ENCODE measurements around the gene MYO5C. TPM values are rescaled to one million over a fixed set of nuclear protein-coding genes. Genes with fewer than 3 reads are reported as not detected.
A peak's percentile ranks its signal among the peaks of the same experiment; 100 is the strongest.

Gene MYO5C
- total and polyA plus RNA-seq, 3 donors from 2014 or later, result 9.3 to 47.6 (median 40.0) TPM

DNA sequence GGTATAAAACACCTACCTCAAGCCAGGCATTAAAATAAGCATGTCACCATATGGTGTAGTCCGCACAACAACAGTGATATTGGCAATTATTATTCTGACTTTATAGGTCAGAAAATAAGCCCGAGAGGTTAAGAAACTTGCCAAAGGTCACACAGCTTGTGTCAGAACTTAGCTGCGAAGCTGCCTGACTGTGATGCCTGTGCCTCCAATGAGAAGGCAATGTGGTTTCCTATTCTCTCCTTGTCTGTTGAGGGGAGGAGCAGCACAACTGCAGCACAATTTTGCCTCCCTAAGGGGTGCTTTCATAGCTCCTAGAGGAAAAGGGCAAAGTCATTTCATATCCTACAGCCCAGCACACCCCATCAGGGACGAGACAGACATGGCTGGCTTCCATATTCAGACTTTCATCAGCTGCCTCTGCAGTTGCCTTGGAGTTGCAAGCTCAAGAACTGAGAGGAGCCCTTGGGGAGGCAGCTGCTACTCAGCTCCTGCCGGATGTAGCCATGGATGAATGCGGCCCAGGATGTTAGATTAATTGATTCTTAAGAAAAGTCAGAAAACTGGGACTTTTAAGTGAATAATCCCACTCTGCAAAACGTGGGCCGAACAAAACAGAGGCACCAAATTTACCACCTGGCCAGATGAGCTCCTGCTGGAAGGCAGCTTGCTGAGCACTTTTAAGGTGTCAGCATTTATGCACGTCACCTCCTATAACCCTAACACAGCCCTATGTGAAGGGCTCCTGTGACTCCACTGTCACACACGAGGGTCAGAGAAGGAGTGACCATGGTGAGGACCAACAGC is 38.5 kb downstream of the MYO5C start:
- WGBS, 2 donors, result 75% methylated on average over 8 to 10 of the region's 10 CpGs

DNA sequence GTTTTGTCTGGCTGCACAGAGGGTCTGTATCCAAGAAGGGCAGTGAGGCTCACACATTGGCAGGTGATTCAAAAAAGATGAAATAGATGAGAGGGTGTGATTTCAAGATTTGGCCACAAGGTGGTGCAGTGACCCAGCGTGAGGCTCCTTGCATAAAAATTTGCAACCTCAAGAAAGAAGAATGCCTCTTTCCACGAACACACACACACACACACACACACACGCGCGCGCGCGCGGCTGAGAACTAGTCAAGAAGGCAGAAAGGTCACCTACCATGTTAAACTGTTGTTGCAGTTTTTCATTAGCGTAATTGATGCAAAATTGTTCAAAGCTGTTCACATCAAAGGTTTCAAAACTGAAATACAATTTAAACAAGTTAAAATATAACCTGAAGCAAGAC is 39.2 kb downstream of the MYO5C start:
- Histone ChIP-seq H3K4me3 (no peak overlapping the region), H3K27ac (no peak overlapping the region), H3K4me1 (peaks cover 2% of the 10 kb centered on the region), H3K9me3 (no peaks in the 10 kb centered on the region), H3K27me3 (no peaks in the 10 kb centered on the region), H3K36me3 (ENCODE audit: low read depth, missing control alignments) (no peaks in the 10 kb centered on the region)
- TF ChIP-seq, protein P1, sequence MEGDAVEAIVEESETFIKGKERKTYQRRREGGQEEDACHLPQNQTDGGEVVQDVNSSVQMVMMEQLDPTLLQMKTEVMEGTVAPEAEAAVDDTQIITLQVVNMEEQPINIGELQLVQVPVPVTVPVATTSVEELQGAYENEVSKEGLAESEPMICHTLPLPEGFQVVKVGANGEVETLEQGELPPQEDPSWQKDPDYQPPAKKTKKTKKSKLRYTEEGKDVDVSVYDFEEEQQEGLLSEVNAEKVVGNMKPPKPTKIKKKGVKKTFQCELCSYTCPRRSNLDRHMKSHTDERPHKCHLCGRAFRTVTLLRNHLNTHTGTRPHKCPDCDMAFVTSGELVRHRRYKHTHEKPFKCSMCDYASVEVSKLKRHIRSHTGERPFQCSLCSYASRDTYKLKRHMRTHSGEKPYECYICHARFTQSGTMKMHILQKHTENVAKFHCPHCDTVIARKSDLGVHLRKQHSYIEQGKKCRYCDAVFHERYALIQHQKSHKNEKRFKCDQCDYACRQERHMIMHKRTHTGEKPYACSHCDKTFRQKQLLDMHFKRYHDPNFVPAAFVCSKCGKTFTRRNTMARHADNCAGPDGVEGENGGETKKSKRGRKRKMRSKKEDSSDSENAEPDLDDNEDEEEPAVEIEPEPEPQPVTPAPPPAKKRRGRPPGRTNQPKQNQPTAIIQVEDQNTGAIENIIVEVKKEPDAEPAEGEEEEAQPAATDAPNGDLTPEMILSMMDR (IDR thresholded peaks at IDR 0.05), result peak; percentile 81 to 92 (median 90)
- TF ChIP-seq POLR2A (IDR thresholded peaks at IDR 0.05), result no peak
- DNase-seq, result peak; percentile 82
- intact Hi-C loops (cut with DNase I; ENCODE audit: low total_unique reads), result loop anchor here (5.0 kb wide), 1 partner anchor 481 kb away; no protein-coding TSS in a partner anchor
- 10 to 14% methylated on average over 10 of the region's 10 CpGs for WGBS, 2 donors

More for the DNA sequence above, 38.5 kb downstream of the MYO5C start:
- Histone ChIP-seq H3K36me3 (ENCODE audit: low read depth, missing control alignments) (no peaks in the 10 kb centered on the region), H3K4me3 (no peak overlapping the region), H3K9me3 (no peaks in the 10 kb centered on the region), H3K4me1 (peaks cover 10% of the 10 kb centered on the region), H3K27ac (no peak overlapping the region), H3K27me3 (no peaks in the 10 kb centered on the region)
- intact Hi-C loops (cut with DNase I; ENCODE audit: low total_unique reads), result loop anchor here (5.0 kb wide), 1 partner anchor 480 kb away; no protein-coding TSS in a partner anchor
- no peak for TF ChIP-seq POLR2A (IDR thresholded peaks at IDR 0.05)
- TF ChIP-seq, protein P1 (IDR thresholded peaks at IDR 0.05), result no peak
- DNase-seq, result no peak

DNA sequence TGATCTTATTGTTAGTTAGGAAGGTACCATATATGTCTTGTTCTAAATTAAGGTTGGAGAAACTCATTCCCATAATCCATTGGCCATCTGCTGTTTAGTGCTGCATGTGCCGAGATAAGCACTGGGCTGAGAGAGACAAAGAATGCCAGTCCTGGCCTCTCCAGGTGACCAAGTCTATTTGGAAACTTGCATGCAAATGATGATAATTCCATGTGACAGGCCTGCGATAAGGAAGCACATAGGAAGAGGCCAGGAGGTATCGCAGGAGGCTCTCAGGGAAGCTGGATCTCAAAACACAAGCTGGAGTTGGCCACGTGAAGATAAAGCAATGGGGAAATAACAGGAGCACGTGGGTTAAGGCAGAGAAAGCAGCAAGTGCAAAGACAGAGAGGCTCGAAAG is 39.7 kb downstream of the MYO5C start:
- Histone ChIP-seq H3K27me3 (no peaks in the 10 kb centered on the region), H3K9me3 (no peaks in the 10 kb centered on the region), H3K36me3 (ENCODE audit: low read depth, missing control alignments) (no peaks in the 10 kb centered on the region), H3K4me3 (no peak overlapping the region), H3K4me1 (no peaks in the 10 kb centered on the region), H3K27ac (no peak overlapping the region)
- WGBS, 2 donors, result 58 to 62% methylated on average over 6 of the region's 6 CpGs
- TF ChIP-seq, protein P1 (IDR thresholded peaks at IDR 0.05), result no peak
- no peak for TF ChIP-seq POLR2A (IDR thresholded peaks at IDR 0.05)
- DNase-seq, result no peak
- intact Hi-C loops (cut with DNase I; ENCODE audit: low total_unique reads), result loop anchor here (5.0 kb wide), 1 partner anchor 481 kb away; no protein-coding TSS in a partner anchor

DNA sequence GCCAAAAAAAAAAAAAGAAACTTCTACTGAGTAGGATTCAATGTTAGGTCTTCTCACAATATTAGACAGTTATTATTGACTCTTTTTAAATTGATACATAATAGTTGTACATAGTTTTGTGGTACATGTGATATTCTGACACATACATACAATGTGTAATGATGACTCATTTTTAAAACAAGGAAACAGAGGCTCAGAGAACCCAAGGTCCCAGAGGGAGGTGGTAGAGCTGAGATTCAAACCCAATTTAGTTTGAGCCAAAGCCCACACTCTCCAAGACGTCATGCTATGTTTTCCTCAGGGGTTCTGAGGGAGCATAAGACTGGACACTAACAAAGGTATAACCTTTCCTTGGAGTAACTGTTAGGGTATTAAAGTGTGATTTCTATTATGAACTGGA is 40.6 kb downstream of the MYO5C start:
- no peak for TF ChIP-seq POLR2A (IDR thresholded peaks at IDR 0.05)
- TF ChIP-seq, protein P1 (IDR thresholded peaks at IDR 0.05), result no peak
- no peak for DNase-seq

More for the DNA sequence above, 40.6 kb downstream of the MYO5C start:
- intact Hi-C loops (cut with DNase I; ENCODE audit: low total_unique reads), result loop anchor here (5.0 kb wide), 1 partner anchor 482 kb away; no protein-coding TSS in a partner anchor
- Histone ChIP-seq H3K36me3 (ENCODE audit: low read depth, missing control alignments) (no peaks in the 10 kb centered on the region), H3K4me3 (no peak overlapping the region), H3K27ac (no peak overlapping the region), H3K9me3 (no peaks in the 10 kb centered on the region), H3K27me3 (no peaks in the 10 kb centered on the region), H3K4me1 (no peaks in the 10 kb centered on the region)
- 80% methylated on average over 1 of the region's 1 CpG for WGBS, 2 donors

Measured in testis (tissue), 3 donors.